Glutamatergic neuron (in vitro differentiated cells): ENCODE data around the gene TUBGCP2. TPM values are rescaled to one million over a fixed set of nuclear protein-coding genes. Genes with fewer than 3 reads are reported as not detected.

ENCODE experiments used
- DNase-seq: peaks from one replicate; pipeline ENCODE4 v3.0.0; 2022
- H3K27ac Mint-ChIP-seq: one replicate; pipeline ENCODE4 v1.8.0; 2020; ENCODE audit warnings: mild to moderate bottlenecking, mixed read lengths, inconsistent platforms; ENCODE audit not compliant: unreplicated experiment
- H3K27me3 Mint-ChIP-seq: one replicate; pipeline ENCODE4 v1.8.0; 2020; ENCODE audit warnings: mild to moderate bottlenecking, moderate library complexity, mixed read lengths, inconsistent platforms; ENCODE audit not compliant: unreplicated experiment
- H3K36me3 Mint-ChIP-seq: one replicate; pipeline ENCODE4 v1.8.0; 2020; ENCODE audit warnings: mild to moderate bottlenecking, mixed read lengths, inconsistent platforms; ENCODE audit not compliant: unreplicated experiment
- H3K4me1 Mint-ChIP-seq: one replicate; pipeline ENCODE4 v1.8.0; 2020; ENCODE audit warnings: mild to moderate bottlenecking, low read depth, mixed read lengths, inconsistent platforms; ENCODE audit not compliant: unreplicated experiment
- H3K4me3 Mint-ChIP-seq: one replicate; pipeline ENCODE4 v1.8.0; 2020; ENCODE audit warnings: mild to moderate bottlenecking, mixed read lengths, inconsistent platforms; ENCODE audit not compliant: unreplicated experiment
- H3K9me3 Mint-ChIP-seq: one replicate; pipeline ENCODE4 v1.8.0; 2020; ENCODE audit warnings: mild to moderate bottlenecking, moderate library complexity, mixed read lengths, inconsistent platforms; ENCODE audit not compliant: unreplicated experiment
- total RNA-seq: library from RNA; stranded (reverse); fragmentation: NEBNext Ultra II Directional; extraction: Animal tissue kit (Norgen Biotek cat#: 25700); gene quantifications from one replicate; pipeline ENCODE4 v1.2.1, GENCODE V29; 2021; ENCODE audit not compliant: unreplicated experiment
- TF ChIP-seq, protein P1 (sequence below): fragments of 200-600 bp; sonication (generic); IDR thresholded peaks from one replicate; pipeline ENCODE4 v1.5.0; 2021; ENCODE audit not compliant: partially characterized antibody, unreplicated experiment

TUBGCP2 gene
- total RNA-seq, 1 donor from 2014 or later: 61.4 TPM

DNA sequence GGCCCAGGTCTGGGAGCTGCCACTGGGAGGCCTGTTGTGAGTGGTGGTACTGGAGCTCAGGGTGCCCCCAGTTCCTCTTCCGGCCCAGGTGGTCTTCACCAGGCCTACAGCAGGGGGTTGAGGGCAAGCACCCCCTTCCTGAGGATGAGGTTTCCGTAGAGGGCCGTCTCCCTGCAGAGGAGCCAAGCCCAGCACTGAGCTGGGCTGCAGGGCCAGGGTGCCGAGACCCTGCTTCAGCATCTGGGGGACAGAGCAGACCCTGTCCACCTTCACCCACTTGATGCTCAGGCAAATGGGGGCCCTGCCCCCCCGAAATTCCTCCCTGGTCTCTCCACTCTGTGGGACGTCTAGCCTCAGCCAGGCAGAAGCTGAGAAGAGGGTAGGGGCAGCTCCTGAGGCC, 46.6 kb upstream of the TUBGCP2 start:
- TF ChIP-seq, protein P1, sequence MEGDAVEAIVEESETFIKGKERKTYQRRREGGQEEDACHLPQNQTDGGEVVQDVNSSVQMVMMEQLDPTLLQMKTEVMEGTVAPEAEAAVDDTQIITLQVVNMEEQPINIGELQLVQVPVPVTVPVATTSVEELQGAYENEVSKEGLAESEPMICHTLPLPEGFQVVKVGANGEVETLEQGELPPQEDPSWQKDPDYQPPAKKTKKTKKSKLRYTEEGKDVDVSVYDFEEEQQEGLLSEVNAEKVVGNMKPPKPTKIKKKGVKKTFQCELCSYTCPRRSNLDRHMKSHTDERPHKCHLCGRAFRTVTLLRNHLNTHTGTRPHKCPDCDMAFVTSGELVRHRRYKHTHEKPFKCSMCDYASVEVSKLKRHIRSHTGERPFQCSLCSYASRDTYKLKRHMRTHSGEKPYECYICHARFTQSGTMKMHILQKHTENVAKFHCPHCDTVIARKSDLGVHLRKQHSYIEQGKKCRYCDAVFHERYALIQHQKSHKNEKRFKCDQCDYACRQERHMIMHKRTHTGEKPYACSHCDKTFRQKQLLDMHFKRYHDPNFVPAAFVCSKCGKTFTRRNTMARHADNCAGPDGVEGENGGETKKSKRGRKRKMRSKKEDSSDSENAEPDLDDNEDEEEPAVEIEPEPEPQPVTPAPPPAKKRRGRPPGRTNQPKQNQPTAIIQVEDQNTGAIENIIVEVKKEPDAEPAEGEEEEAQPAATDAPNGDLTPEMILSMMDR: no peak
- Mint-ChIP-seq H3K27me3 (no peaks in the 10 kb centered on the region), H3K27ac (no peak overlapping the region), H3K4me1 (no peaks in the 10 kb centered on the region), H3K4me3 (no peak overlapping the region), H3K9me3 (peaks cover 2% of the 10 kb centered on the region), H3K36me3 (no peaks in the 10 kb centered on the region)
- DNase-seq: no peak

DNA sequence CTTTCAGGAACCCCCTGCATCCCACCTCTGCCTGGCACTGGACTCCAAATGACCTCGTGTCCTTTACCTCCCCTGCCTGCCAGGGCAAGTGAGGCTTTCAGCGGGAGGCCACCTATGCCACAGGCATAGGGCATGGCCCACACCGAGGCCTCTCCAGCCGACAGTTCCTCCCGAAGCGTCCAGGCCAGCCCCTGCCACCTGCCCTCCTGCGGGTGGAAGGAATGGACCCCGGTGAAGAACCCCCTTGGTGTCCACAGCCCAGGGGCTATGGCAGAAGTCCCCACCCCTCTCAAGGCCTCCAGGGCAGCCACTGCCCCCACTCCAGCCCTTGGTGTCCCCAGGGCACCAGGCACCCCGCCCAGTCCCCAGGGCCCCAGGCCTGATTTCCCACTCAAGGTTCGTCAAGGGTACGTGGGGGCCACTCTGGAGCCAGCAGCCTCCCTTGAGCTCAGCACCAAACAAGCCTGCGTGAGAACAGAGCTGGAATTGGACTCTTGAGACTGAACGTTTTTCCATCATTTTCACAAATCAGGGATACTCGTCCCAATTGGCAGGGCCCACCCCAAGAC, 46.1 kb upstream of the TUBGCP2 start:
- Mint-ChIP-seq H3K4me1 (no peaks in the 10 kb centered on the region), H3K4me3 (no peak overlapping the region), H3K27me3 (no peaks in the 10 kb centered on the region), H3K27ac (no peak overlapping the region), H3K9me3 (no peaks in the 10 kb centered on the region), H3K36me3 (no peaks in the 10 kb centered on the region)
- TF ChIP-seq, protein P1: no peak
- DNase-seq: no peak

DNA sequence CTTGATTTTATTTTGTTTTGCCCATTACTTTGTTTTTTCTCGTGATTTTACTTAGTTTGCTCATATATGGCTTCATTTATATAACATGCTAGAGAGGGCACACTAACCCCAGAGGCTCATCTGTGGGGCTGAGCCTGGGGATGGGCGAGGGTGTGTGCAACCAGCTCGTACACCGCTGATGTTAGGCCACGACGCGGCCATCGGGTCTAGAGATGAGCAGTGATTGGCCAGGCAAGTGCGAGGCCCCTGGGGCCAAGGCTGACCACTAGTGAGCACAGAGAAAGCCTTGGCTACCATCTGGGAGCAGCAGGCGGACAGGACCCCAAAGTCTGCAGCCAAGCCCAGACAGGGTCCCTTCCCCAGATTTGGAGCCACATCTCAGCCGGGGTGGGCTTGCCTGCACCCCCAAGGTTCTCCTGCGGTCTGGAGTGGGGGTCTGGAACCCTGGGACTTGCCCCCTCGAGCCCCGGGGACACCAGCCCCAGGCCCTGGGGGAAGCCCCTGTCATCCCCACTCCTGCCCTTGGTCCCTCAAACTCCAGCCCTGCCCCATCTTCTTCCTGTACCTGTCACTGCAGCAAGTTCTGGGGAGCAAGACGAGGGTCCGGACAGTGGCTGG, 45.4 kb upstream of the TUBGCP2 start:
- Mint-ChIP-seq H3K27me3 (peaks cover 2% of the 10 kb centered on the region), H3K36me3 (no peaks in the 10 kb centered on the region), H3K4me3 (no peak overlapping the region), H3K4me1 (no peaks in the 10 kb centered on the region), H3K27ac (no peak overlapping the region), H3K9me3 (no peaks in the 10 kb centered on the region)
- TF ChIP-seq, protein P1: no peak
- DNase-seq: no peak

DNA sequence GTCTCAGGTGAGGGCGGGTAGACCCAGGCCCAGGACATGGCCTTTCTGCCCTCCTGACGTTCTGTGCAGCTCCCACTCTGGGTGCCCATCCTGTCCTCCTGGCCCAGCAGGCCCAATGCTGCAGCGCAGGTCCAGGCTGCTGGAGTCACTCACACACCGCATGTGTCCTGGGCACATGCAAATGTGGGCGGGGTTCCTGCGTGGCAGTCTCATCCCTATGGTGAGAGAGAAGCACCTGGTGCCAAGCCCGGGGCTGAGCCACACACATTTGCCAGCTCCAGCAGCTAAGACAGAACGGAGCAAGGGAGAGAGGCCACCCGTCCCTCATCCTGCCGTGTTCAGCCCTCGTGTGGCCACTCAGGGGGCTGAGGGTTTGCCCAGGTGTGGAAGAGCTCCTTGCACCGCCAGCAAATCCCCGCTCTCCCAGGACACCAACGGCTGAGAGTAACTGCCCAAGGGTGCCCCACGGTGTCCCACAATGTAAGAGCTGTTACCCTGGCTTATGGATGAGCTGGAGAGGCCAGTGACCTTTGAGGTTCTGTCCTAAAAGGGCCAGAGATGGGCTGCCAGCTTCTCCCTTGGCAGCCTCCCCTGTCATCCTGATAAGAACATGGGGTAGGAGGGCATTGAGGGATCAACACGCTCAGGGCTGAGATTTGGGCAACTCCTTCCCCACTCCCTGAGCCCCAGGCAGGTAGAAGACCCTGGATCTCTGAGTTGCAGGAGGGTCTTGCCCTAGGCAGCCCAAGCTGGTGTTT, 44.7 kb upstream of the TUBGCP2 start:
- H3K27me3 Mint-ChIP-seq: peaks cover 2% of the 10 kb centered on the region
- DNase-seq: no peak
- no peaks in the 10 kb centered on the region for H3K36me3 Mint-ChIP-seq
- H3K4me1 Mint-ChIP-seq: no peaks in the 10 kb centered on the region
- no peaks in the 10 kb centered on the region for H3K9me3 Mint-ChIP-seq
- no peak overlapping the region for H3K4me3 Mint-ChIP-seq
- no peak overlapping the region for H3K27ac Mint-ChIP-seq
- TF ChIP-seq, protein P1: no peak
